GM18858 (cell line): Measurements from ENCODE around the gene SENP8.
A peak's percentile ranks its signal among the peaks of the same experiment; 100 is the strongest.

ENCODE experiments used
- ATAC-seq: cut with Tn5 transposase; IDR thresholded peaks from one replicate; pipeline ENCODE4 v1.9.1; 2021; ENCODE audit not compliant: unreplicated experiment

SENP8 gene

DNA sequence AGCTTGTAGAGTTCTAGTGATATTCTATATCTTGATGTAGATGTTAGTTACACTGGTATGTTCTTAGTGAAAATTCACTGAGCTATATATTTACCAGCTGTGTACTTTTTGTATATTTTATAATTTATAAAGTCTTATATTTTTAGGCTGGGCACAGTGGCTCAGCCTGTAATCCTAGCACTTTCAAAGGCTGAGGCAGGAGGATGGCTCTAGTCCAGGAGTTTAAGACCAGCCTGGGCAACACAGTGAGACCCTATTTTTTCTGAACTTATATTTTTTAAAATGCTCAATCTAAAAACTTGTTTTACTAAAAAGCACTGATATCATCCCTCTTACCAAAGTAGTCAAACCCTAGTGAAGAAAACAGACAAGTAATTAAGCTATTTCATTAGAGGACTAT lies 5.4 kb upstream of the SENP8 start:
- no peak for ATAC-seq

GRCh38 chr15:72113347-72114031 lies 4.7 kb upstream of the SENP8 start:
- no peak for ATAC-seq

DNA sequence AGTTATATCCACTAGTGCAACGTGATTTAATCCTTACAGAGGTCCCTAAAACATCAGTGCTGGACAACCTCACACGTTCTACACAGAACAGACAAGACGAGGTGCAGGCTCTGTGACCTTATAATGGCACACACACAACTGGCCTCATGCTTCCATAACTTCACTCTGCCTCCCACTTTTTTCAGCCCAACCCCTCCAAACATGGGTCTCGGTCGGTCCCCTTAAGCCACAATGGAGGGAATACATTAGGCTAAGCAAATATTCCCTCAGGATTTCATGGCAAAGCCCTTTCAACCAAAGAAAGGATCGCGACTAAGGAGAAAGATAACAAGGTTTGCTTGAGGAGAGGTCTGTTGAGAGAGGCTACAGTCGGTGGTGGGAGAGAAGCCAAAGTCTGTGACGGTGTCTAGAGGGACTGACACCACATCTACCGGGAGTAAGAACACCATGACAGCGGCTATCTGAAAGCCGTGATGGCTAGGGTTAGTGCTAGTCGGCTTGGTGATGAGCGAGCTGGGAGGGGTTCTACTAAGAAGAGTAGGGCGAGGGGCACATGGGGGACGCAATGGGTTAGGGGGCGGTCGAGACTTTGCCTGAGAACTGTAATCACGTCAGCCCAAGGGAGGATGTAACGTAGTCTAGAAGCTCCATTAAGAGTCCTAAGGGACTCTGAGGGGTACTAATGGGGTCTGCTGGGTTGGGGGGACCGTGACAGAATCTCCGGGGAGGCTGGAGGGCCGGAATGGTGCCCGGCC lies 1.3 kb upstream of the SENP8 start:
- no peak for ATAC-seq

- ATAC-seq, result peak; percentile 32
These were observed 652 bp upstream of the SENP8 start for GRCh38 chr15:72117486-72118016.

- no peak for ATAC-seq
These were observed 6.0 kb downstream of the SENP8 start for GRCh38 chr15:72124218-72124617.

DNA sequence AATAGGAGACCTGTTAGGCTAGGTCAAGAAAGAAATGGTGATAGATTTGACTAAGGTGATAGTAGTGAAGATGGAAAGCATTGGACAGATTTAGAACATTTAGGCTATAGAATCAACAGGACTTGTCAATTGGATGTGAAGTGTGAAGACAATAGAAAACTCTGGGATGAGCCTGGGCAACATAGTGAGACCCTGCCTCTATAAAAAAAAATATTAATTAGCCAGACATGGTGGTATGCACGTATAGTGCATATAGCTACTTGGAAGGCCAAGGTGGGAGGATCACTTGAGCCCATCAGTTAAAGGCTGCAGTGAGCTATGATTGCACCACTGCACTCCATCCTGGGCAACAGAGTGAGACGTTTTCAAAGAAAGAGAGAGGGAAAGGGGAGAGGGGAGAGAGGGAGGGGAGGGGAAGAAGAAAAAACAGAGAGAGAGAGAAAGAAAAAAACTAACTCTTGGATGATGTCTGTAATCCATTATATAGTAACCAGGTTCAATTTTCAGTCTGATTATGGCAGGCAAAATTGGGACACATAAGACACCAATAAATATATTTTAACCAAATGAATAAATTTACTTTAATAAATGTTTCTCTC lies 9.6 kb downstream of the SENP8 start:
- no peak for ATAC-seq

DNA sequence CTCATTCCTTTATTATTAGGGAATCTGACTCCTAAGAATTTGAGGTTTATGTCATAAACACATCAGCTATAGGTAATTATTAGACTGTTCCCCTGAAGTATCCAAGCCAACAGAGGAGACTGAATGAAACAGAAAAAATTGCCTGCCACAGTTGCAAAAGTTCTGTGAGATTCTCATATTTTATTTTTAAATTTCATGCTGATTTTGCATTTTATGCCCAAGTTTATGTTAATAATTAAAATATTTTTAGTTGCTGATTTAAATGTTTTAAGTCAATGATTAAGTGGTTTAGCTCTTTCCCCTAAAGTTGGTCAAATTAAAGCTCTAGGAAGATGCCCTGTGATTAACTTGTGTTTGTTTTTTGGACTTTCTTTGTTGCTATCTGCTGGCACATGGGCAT lies 10.2 kb downstream of the SENP8 start:
- no peak for ATAC-seq

DNA sequence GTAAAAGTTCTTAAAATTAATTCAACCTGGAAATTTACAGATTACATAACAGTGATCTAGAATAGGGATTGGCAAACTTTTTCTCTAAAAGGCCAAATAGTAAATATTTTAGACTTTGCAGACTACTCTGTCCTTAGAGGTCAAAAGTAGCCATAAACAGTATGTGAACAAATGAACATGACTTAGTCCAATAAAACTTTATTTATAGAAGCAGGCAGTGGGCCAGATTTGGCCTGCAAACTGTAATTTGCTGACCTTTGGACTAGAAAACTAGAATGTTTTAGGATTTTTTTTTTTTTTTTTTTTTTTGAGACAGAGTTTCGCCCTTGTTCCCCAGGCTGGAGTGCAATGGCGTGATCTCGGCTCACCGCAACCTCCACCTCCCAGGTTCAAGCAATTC lies 12.1 kb downstream of the SENP8 start:
- ATAC-seq, result no peak

DNA sequence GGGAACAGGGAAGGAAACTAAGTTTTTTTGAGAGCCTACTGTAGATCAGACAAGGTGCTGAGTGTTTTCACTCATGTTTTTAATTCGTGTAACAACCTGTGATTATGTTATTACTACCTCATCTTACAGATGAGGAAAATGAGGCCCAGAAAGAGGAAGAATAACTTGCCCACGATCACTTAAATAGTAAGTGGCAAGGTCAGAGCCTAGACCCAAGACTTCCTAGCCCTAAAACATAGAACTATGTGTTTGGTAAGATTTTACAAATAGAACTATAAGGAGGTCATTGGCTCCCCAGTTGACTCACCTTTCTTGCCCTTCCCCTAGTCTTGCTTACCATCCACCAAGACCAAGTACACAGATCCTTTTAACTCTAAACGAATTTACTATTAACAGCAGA lies 13.7 kb downstream of the SENP8 start:
- ATAC-seq, result no peak

- ATAC-seq, result no peak
These were observed 15.0 kb downstream of the SENP8 start for GRCh38 chr15:72133211-72133610.

DNA sequence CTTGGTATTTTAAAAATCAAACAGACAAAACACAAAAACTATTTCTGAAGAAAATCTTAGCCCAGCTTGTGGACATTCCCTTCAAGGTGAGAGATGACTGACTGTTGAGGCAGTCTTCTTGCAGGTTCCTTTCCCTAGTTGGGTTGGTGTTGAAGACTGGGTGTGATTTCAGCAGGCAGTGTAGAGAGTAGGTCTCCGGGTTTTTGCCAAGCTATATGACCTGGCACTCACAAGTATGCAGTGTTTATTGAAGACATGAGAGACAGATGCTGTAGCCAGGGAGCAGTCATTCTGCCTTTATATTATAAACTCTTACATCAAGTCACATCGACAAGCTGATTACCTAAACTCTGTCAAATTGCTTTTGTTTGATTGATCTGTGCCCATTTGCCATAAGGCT lies 17.5 kb downstream of the SENP8 start:
- ATAC-seq, result no peak

DNA sequence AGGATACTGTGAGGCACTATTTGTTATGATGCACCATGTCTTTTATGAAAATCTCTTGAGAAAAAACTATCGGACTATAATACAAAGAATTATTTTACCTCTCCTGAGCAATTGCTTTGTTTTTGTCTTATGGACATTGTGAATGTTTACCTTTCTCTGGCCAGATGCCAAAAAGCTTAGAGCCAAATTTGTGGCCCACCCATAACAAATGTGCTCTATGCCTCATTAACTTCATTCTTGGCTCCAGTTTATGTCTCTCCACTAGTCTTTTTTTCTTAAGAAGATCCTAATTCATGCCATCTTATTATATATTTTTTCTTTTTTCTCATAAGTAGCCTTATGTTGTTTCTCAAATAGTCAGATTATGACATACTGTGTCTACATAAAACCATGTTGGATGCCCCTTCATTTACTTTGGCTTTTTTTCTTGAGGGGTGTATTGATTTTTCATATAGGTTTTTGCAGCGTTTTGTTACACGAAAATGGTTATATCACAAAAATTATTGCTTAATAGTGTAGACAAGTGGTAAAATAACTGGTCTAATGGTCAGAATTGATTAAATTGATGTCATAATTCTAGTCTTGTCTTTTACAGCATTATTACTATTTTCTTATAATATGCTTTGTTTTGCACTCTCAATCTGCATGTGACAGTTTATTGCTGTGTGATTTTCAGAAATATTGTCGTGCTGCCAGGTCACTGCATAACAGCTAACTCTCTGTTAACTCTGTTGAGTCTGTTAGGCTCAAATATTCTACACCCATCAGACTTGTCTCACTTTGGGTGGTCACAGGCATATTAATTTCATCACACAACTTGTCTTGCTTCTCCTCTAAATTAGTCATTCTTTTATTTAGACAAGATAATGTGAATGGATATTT lies 18.2 kb downstream of the SENP8 start:
- ATAC-seq, result no peak

GRCh38 chr15:72139667-72140066 lies 21.5 kb downstream of the SENP8 start:
- ATAC-seq, result no peak

DNA sequence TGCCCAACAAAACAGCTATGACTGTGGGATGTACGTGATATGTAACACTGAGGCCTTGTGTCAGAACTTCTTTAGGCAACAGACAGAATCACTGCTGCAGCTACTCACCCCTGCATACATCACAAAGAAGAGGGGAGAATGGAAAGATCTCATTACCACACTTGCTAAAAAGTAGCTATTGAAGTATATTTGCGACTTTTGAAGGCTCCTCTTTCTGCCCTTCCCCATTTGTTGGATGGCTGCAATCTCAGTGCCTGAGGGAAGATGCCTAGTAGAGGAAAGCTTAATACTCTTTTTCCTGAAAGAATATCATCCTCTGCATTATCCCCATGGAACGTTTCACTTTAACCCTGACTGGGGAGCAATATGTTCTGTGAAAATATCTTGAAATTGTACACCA lies 21.9 kb downstream of the SENP8 start:
- no peak for ATAC-seq

GRCh38 chr15:72141171-72142084 lies 23.2 kb downstream of the SENP8 start:
- peak; percentile 94 for ATAC-seq

- no peak for ATAC-seq
These were observed 28.0 kb downstream of the SENP8 start for GRCh38 chr15:72146221-72146620.

- no peak for ATAC-seq
These were observed 28.7 kb downstream of the SENP8 start for GRCh38 chr15:72146934-72147333.

DNA sequence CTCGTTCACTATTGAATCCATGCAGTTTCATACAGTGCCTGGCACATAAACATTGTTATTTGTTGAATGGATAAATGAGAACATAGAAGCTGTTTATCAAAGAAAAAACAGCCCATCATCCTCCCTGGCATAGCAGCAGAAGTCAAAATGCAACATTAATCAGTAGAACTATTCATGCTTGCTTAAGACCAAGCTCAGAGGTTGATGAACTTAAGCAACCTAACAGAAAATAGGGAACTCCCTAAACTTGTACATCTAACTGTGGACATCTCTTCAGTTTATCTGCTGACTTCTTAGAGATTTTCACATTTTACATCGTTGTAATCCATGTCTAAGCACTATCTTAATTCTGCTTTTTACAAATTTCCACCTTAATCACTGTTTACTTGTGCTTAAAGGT lies 29.2 kb downstream of the SENP8 start:
- ATAC-seq, result no peak

DNA sequence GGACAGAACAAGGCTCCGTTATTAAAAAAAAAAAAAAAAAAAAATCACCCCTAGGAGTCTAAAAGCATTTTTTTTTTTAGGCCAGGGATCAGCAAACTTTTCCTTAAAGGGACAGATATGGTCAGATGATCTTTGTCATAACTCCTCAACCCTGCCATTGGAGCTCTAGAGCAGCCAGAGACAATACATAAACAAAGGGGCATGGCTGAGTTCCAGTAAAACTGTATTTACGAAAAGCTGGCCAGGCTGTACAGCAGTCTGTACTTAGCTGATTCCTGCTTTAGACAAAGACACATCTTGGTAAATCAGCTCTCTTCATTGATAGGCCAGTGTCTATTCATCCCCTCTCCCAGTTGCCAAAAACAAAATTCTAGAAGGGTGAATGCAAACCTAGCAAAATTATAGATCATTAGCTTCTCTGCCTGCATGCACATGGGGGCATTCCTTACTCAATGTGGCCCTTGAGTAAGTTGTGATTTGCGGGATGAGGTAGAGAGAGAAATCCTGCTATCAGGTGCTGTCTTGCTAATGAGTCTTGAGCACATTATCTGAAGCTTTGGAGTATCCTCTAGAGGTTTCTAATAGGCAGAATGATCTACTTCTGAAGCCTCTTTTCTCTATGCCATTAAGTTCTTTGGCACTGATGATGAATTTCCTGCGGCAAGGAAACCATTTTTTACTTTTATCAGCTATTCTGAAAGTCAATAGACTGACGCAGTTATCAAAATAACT lies 35.2 kb downstream of the SENP8 start:
- ATAC-seq, result no peak
